ENCODE results near the gene NMT2. TPM values are rescaled to one million over a fixed set of nuclear protein-coding genes. Genes with fewer than 3 reads are reported as not detected.

Gene NMT2
- total and polyA plus RNA-seq, 3 donors from 2014 or later = 35.8 to 68.3 (median 56.6) TPM

DNA sequence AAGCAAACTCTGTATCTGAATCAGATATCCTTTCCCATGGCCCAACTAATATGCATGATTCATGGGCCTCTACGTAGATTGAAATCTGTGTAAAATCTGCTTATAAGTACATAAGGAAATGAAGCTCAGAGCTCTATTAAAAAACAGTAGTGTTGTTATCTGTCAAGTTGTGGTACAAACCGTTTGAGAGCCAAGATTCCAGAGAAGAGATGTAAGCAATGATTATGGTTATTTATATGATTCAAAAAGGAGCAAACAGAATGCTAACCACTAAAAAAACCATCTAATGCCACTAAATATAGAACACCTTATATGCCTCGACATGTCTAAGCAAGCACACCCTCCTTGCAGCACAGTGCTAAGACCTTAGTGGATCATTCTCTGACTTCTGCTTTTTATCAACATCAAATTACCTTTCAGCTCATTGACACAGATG, 44.7 kb downstream of the NMT2 start:
- DNase-seq = no peak
- no peak for TF ChIP-seq POLR2A (IDR thresholded peaks at IDR 0.05)
- TF ChIP-seq, protein P1, sequence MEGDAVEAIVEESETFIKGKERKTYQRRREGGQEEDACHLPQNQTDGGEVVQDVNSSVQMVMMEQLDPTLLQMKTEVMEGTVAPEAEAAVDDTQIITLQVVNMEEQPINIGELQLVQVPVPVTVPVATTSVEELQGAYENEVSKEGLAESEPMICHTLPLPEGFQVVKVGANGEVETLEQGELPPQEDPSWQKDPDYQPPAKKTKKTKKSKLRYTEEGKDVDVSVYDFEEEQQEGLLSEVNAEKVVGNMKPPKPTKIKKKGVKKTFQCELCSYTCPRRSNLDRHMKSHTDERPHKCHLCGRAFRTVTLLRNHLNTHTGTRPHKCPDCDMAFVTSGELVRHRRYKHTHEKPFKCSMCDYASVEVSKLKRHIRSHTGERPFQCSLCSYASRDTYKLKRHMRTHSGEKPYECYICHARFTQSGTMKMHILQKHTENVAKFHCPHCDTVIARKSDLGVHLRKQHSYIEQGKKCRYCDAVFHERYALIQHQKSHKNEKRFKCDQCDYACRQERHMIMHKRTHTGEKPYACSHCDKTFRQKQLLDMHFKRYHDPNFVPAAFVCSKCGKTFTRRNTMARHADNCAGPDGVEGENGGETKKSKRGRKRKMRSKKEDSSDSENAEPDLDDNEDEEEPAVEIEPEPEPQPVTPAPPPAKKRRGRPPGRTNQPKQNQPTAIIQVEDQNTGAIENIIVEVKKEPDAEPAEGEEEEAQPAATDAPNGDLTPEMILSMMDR (IDR thresholded peaks at IDR 0.05) = no peak
- Histone ChIP-seq H3K9me3 (no peaks in the 10 kb centered on the region), H3K4me1 (no peaks in the 10 kb centered on the region), H3K36me3 (ENCODE audit: low read depth, missing control alignments) (no peaks in the 10 kb centered on the region), H3K27ac (no peak overlapping the region), H3K4me3 (no peak overlapping the region), H3K27me3 (no peaks in the 10 kb centered on the region)
- intact Hi-C loops (cut with DNase I; ENCODE audit: low total_unique reads) = no loop called here
- WGBS, 2 donors = 72 to 79% methylated on average over 3 of the region's 3 CpGs

- WGBS, 2 donors = 82 to 91% methylated on average over 9 of the region's 9 CpGs
- Histone ChIP-seq H3K27ac (no peak overlapping the region), H3K36me3 (ENCODE audit: low read depth, missing control alignments) (no peaks in the 10 kb centered on the region), H3K27me3 (no peaks in the 10 kb centered on the region), H3K9me3 (no peaks in the 10 kb centered on the region), H3K4me1 (no peaks in the 10 kb centered on the region), H3K4me3 (no peak overlapping the region)
- intact Hi-C loops (cut with DNase I; ENCODE audit: low total_unique reads) = no loop called here
- TF ChIP-seq, protein P1 (IDR thresholded peaks at IDR 0.05) = no peak
- TF ChIP-seq POLR2A (IDR thresholded peaks at IDR 0.05) = no peak
- DNase-seq = no peak
Observed at GRCh38 chr10:15122477-15123030, 45.9 kb downstream of the NMT2 start.

DNA sequence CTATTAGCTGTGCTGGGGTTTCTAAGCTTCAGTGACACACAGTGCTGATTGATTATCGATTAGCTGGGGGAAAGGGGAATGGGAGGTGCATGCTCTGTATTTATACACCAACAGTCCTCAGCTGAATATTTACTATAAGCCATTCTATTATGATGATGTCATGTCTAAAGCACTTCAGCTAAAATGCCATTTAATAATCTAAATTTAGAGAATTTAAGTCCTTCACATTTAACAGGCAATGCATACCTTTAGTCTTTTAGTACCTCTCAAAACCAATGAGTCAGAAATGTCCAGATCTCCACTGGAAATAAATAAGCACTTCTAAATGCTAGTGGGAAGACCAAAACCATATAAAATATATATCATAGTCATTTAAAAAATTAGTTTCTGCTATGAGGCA, 46.8 kb downstream of the NMT2 start:
- TF ChIP-seq, protein P1 (IDR thresholded peaks at IDR 0.05) = no peak
- H3K36me3 ChIP-seq (ENCODE audit: low read depth, missing control alignments) = no peaks in the 10 kb centered on the region
- WGBS, 2 donors = 89 to 96% methylated on average over 1 of the region's 1 CpG
- no peak for DNase-seq
- no peaks in the 10 kb centered on the region for H3K27me3 ChIP-seq
- intact Hi-C loops (cut with DNase I; ENCODE audit: low total_unique reads) = no loop called here
- no peak overlapping the region for H3K4me3 ChIP-seq
- no peak overlapping the region for H3K27ac ChIP-seq
- H3K9me3 ChIP-seq = no peaks in the 10 kb centered on the region
- H3K4me1 ChIP-seq = no peaks in the 10 kb centered on the region

DNA sequence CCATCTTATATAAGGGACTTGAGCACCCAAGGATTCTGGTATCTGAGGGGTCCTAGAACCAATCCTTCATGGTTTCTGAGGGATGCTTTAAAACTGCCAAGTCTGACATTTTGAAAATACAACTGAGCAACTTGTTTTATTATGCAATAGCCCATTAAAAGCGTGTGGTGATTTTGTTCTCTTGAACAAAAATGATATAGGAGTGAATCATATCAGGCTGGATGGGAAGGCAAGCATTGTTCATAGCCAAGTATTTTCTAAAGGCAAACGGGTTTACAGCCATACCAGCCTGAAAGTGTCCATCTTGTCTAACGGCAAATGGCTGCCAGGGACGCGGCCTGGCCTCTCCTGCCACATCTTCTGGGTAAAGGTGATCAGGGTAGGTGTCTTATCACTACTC, 48.0 kb downstream of the NMT2 start:
- Histone ChIP-seq H3K9me3 (no peaks in the 10 kb centered on the region), H3K4me3 (no peak overlapping the region), H3K4me1 (no peaks in the 10 kb centered on the region), H3K27ac (no peak overlapping the region), H3K27me3 (no peaks in the 10 kb centered on the region), H3K36me3 (ENCODE audit: low read depth, missing control alignments) (no peaks in the 10 kb centered on the region)
- no peak for DNase-seq
- intact Hi-C loops (cut with DNase I; ENCODE audit: low total_unique reads) = no loop called here
- TF ChIP-seq POLR2A (IDR thresholded peaks at IDR 0.05) = no peak
- TF ChIP-seq, protein P1 (IDR thresholded peaks at IDR 0.05) = no peak
- WGBS, 2 donors = 94 to 96% methylated on average over 5 of the region's 5 CpGs

DNA sequence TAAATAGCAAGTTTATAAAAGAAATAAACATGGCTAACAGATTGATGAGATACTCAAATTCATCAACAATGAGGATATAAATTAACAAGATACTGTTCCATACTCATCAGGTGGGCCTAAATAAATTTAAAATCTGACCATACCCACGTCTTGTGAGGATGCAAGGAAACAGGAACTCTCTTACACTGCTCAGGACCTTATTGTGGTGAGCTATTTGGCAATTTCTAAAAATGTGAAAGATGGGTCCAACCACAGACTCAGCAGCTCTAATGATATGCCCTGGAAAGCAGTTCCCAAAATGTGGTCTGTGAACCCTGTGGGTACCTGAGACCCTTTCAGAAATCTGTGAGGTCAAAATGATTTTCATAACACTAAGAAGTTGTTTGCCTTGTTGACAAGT, 49.9 kb downstream of the NMT2 start:
- intact Hi-C loops (cut with DNase I; ENCODE audit: low total_unique reads) = no loop called here
- Histone ChIP-seq H3K9me3 (no peaks in the 10 kb centered on the region), H3K4me3 (no peak overlapping the region), H3K36me3 (ENCODE audit: low read depth, missing control alignments) (no peaks in the 10 kb centered on the region), H3K27ac (no peak overlapping the region), H3K27me3 (no peaks in the 10 kb centered on the region), H3K4me1 (no peaks in the 10 kb centered on the region)
- DNase-seq = no peak
- TF ChIP-seq, protein P1 (IDR thresholded peaks at IDR 0.05) = no peak
- no peak for TF ChIP-seq POLR2A (IDR thresholded peaks at IDR 0.05)
- WGBS, 2 donors = 80 to 81% methylated on average over 1 of the region's 1 CpG

All from testis (tissue), 3 donors.